PC-9 (cell line): ENCODE results near the gene GYG1.

ENCODE experiments used
- EZH2 ChIP-seq: fragments of 200-600 bp; sonication (generic); IDR thresholded peaks from 2 replicates; pipeline ENCODE4 v1.8.0; 2017; ENCODE audit warnings: antibody characterized with exemption, low read depth
- TF ChIP-seq, protein P1 (sequence below): fragments of 200-600 bp; sonication (generic); conservative IDR thresholded peaks from 2 replicates; pipeline ENCODE4 v1.6.1; 2017; ENCODE audit warnings: mixed run types, antibody characterized with exemption, mild to moderate bottlenecking, moderate library complexity

GRCh38 chr3:148992635-148993255, 1.4 kb downstream of the GYG1 start:
- TF ChIP-seq, protein P1, sequence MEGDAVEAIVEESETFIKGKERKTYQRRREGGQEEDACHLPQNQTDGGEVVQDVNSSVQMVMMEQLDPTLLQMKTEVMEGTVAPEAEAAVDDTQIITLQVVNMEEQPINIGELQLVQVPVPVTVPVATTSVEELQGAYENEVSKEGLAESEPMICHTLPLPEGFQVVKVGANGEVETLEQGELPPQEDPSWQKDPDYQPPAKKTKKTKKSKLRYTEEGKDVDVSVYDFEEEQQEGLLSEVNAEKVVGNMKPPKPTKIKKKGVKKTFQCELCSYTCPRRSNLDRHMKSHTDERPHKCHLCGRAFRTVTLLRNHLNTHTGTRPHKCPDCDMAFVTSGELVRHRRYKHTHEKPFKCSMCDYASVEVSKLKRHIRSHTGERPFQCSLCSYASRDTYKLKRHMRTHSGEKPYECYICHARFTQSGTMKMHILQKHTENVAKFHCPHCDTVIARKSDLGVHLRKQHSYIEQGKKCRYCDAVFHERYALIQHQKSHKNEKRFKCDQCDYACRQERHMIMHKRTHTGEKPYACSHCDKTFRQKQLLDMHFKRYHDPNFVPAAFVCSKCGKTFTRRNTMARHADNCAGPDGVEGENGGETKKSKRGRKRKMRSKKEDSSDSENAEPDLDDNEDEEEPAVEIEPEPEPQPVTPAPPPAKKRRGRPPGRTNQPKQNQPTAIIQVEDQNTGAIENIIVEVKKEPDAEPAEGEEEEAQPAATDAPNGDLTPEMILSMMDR, result no peak
- no peak for TF ChIP-seq EZH2
